GM21825 (cell line): Measurements from ENCODE around the gene STAT3.

Experiments used
- ATAC-seq: cut with Tn5 transposase; IDR thresholded peaks from one replicate; pipeline ENCODE4 v1.9.1; 2021; ENCODE audit warnings: mild to moderate bottlenecking, moderate library complexity; ENCODE audit not compliant: unreplicated experiment

Gene STAT3

DNA sequence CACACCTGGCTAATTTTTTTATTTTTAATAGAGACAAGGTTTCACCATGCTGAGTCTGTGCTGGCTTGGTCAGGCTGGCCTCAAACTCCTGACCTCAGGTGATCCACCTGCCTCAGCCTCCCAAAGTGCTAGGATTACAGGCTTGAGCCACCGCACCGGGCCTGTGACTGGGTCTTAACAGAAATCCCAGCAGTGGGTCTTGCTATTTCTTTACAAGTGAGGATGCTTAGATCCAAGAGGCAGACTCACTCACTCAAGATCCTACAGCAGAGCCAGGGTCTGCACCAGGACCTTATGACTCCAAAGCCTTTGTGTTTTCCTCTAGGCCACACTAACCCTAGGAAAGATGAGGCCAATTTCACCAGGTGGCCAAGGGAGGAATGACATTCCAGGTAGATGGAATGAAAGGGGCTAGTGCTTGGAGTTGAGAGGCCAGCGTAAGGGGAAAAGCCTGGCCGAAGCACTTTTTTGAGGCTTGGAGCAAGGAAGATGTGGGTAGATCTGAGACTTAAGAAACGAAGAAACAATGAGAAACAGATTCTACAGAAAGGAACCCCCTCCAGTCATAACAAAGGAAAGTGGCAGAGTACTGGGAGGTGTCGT, 105.7 kb downstream of the STAT3 start:
- ATAC-seq = no peak

- ATAC-seq = no peak
Observed at GRCh38 chr17:42281571-42282096, 106.6 kb downstream of the STAT3 start.

DNA sequence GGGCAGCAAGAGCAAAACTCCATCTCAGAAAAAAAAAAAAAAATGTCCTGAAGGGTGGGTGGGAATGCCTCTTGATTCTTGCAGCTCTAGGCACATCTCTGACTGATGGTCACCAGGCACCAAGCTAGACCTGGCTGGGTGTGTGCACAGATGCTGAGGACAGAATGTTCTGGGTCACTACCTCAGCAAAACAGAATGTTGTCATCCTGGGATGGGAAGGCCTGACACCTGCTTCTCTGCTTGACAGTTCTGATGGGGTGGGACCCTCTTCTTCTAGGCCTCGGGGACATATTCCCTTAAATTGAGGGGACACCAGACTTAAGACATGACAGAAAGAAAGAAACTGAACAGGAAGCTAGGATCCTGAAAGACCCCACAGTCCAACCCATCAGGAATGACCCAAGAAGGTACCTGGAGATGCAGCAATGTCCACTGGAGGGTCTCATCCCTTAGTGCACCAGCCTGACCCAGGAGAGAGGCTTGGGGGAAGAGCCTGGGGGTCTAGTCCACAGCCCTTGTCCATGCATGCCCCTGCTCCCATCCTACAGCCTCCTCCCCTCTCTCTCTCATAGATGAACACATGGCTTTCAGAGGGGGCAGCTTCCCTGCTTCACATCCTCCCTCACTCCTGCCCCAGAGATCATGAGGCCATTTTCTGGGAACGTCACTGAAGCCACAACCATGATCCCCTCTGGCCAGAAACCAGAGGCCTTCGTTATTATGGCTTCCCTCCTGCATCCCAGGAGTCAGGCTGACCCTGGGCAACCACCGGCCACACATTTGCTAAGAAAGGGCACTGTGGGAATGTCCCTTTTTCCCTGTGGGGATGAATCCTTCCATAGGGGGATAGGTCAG, 108.2 kb downstream of the STAT3 start:
- ATAC-seq = no peak

DNA sequence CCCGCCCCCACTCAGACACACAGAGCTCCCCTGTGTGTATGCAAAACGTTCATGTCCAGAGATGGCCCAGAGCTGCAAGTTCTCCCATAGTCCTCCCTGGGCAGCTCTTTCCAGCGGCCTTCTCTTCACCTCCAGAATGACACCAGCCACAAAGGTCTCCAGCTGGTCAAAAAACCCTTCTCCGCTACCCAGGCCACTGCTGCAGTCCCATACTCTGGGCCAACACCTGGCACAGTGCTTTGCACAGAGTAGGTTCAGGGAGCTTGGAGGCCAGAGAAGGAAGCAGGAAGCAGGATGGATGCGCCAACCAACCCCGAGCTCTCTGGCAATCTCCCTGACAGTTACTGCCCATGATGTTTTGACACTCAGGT, 110.9 kb downstream of the STAT3 start:
- no peak for ATAC-seq

- peak; percentile 18 for ATAC-seq
Observed at GRCh38 chr17:42276609-42277341, 111.5 kb downstream of the STAT3 start.

DNA sequence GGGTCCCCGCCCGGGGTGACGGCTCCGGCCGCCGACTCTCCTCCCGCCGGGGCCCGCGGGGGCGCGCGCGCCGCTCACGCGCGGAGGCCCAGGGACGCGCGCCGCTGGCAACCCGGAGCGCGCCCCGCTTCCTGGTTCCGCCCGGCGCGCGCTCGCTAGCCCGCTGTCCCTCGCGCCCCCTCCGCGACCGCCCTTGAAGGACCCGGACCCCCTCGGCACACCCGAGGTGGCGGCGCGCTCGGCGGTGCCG, 112.0 kb downstream of the STAT3 start, which contains the start of gene STAT5B:
STAT5B (minus strand) TSS at position 33 of the 250 bp plus-strand sequence. CDS start 44,264 bp downstream, outside the sequence.
- ATAC-seq = peak; percentile 53

DNA sequence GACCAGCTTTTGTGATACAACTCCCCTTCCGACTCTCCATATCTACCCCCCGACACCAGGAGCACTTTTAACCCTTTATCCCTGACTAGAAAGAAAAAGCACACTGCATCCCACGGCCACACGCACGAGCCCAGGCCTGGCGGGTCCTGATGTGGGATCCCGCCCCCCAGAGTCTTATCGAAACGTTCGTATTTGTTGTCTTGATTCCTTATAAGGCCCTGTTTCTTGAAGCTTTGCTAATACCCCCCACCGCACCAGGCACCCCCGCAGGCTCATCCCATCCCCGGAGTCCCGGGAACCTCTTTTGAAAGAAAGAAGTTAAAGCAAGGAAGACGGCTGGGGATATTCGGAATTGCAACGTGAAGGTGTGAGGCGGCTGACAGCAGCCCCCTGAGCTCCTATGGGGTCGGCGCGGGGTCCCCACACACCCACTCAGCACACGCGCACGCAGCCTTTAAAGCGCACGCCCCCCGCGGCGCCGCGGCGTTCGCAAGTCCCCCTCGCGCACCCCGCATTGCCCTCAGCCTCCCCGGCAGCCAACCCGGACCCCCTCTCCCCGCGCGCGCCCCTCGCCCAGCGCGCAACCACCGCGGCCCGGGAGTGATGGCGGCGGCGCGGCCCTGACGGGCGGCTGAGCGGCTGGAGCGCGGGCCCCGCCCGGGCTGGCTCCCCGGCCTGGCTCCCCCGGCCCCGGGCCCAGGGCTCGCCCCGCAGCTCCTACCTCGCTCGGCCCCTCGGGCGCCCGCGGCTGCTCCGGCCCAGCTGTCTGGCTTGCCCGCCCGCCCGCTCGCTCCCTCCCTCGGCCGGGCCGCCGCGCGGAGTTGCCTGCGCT, 112.5 kb downstream of the STAT3 start:
- peak; percentile 35 for ATAC-seq

DNA sequence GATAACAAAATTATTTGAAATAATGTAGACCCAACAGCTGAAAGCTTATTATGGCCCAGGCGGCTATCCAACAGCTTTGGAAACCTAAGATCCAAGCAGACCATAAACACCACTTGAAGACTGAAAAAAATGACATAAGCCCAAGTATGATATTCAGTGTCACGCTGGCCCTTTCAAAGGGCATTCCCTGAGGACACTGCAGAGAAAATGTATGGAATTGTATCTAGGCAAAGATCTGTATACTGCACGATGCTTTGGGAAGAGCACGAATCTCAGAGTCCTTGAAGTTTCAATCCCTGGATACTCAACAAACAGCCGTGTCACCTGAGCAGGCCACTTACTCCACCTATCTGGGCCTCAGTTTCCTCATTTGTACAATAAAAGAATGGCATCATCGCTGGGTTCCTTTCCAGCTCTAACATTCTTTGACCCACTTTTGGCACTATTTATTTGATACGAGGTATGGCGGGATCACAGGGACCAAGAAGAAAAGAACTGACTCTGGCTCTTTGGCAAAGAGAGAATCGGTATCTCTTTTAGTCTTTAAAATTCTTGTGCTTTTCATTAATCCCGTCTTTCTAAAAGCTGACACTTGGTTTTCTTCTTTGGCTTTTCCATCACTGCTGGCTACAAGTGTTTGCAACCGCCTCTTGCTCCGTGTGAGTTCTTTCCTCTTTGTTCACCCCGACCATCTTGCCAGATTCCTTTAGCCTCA, 113.3 kb downstream of the STAT3 start:
- no peak for ATAC-seq

- no peak for ATAC-seq
Observed at GRCh38 chr17:42274253-42274542, 114.0 kb downstream of the STAT3 start.

- ATAC-seq = no peak
Observed at GRCh38 chr17:42273474-42274252, 114.6 kb downstream of the STAT3 start.

DNA sequence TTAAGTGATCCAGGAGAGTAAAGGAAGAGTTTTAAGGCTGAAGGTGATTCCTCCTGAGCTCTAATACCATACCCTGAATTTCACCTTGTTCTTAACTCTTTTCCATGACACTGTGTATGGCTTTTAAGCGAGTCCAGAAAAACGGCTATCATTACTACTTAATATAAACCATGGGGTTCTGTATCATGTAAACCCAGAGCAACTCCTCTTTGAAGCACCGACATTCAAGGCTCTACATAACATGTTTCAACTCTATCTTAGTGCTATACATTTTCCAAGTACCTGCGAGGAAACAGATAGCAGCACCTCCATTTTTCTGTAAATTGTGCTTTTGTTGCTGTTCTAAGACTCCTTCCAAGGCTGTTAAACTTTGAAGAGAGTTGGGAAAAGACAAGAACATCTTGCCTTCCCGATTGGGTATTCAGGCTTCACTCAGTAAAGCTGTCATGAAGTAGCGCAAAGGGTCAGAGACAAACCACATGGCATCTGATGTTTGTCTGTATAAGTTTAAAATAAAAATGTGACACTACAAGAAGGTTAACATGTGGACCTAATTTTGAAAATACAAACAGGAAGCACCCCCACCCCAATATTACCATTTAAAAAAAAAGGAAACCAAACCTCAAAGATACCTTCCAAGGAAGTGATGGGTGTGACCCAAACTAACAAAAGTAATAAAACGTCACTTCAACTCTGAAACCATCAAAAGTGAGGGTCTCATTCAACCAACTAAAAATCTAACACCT, 115.9 kb downstream of the STAT3 start:
- no peak for ATAC-seq

- no peak for ATAC-seq
Observed at GRCh38 chr17:42271779-42272035, 116.5 kb downstream of the STAT3 start.

DNA sequence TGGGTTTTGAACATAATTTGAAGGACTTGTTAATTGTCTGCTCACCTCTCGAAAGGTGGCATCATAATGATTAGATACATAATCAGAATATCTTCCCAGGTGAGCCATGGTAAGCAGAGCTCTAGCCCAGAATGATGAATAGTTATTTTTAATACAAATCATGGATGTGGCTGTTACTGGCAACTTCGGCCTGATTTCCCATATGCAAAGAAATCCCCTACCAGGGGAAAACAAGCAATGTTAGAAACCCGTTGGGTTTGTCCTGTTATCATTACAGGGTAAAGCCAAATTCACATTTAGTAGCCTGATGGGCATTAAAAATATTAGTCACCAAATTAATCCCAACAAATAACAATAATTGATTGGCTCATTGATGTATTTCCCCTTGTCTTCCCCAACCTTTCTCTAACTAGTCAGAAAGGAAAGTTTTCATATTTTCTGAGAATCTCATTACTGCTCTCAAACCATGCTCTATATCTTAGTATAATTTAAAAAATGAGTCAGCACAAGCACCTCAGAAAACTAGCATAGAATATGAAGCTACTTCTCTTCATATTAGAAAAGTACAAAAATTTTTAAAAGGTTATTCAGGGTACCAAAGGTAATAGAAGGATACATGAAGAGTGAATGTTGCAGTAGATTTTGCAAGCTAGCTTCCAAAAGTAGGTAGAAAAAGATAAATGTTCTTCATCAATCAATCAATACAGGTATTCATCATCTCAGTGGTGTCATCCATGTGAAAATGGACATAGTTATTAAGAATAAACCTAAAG, 117.0 kb downstream of the STAT3 start:
- no peak for ATAC-seq

DNA sequence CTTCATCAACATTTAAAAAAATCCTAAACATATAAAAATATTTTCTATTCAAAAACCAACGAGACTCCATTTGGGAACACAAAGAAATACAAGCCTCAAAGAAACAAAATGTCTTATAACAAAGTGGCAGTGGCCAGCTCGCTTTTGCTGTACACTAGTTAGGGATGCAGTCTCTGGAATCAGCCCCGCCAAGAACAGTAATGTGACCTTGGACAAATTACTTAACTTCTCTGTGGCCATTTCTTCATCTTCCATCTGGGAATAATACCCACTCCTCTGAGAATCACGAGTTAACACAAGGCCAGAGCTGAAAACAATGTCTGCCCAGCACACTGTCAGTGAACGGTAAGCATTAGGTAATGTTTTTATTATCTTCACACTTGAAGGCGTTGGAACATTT, 117.6 kb downstream of the STAT3 start:
- ATAC-seq = no peak

DNA sequence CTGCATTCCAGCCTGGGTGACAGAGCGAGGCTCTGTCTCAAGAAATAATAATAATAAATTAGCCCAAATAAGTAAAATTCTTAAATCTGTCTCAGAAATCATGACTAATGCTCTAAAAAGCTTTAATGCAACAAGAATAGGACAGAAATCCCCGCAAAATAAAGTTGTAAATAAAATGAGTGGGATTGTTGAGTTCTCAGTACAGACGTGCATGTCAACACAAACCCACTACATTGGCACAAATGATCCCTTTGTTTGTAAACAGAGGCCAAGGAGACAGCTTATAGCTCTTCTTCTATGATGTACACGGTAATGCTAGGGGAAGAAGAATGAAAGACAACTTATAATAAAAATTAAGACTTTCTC, 118.1 kb downstream of the STAT3 start:
- no peak for ATAC-seq

DNA sequence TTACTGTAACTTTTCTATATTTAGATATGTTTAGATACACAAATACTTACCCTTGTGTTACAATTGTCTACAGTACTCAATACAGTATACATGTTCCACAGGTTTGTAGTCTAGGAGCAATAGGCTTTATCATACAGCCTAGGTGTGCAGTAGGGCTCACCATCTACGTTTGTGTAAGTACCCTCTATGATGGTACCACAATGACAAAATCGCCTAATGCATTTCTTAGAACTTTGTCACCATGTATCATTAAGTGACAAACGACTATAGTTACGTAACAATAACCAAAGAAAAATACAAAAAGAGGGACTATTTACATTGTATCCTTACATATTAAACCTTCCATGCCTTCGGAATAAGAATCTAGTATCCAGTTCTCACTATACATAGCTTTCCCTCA, 120.0 kb downstream of the STAT3 start:
- ATAC-seq = no peak

DNA sequence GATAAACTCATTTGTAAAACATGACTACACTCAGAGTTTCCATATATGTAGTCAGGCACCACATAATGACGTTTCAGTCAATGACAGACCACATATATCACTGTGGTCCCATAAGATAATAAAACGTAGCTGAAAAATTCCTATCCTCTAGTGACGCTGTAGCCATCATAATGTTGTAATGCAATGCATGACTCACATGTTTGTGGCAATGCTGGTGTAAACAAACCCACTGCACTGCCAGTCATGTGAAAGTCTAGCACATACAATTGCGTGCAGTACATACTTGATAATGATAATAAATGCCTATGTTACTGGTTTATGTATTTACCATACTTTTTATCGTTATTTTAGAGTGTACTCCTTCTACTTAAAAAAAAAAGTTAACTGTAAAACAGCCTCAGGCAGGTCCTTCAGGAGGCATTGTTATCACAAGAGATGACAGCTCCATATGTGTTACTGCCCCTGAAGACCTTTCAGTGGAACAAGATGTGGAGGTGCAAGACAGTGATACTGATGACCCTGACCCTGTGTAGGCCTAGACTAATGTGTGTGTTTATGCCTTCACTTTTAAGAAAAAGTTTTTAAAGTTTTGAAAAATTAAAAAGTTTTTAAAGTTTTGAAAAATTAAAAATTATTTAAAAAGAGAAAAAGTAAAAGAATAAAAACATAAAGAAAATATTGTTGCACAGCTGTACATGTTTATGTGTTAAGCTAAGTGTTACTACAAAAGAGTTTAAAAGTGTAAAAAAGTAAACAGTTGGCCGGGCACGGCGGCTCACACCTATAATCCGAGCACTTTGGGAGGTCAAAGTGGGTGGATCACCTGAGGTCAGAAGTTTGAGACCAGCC, 121.1 kb downstream of the STAT3 start:
- no peak for ATAC-seq

- no peak for ATAC-seq
Observed at GRCh38 chr17:42266462-42266861, 121.8 kb downstream of the STAT3 start.
